ENCODE results near the gene RUSC1.
A peak's percentile ranks its signal among the peaks of the same experiment; 100 is the strongest.
"Not testable (repeated sequence)": the region's sequence is repeated elsewhere in the genome, so short reads cannot be mapped to it uniquely, and the experiment has no call there.

Gene RUSC1

DNA sequence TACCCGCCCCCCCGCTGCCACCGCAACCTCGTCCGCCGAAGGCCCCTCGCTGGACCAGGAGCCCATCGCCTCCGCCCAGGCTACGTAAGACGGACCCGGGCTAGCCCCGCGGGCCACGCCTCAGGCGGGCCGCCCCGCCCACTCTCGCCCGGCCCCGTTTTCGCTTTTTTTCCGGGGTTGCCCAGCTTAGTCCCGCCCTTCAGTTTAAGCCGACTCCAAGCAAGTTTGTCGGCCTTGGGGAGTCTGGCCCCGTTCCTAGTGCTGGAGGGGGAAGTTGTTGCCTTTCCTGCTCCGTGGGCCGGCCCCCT is 3.0 kb downstream of the RUSC1 start:
- DNase-seq, result peak; percentile 65 to 87 (median 75)

DNA sequence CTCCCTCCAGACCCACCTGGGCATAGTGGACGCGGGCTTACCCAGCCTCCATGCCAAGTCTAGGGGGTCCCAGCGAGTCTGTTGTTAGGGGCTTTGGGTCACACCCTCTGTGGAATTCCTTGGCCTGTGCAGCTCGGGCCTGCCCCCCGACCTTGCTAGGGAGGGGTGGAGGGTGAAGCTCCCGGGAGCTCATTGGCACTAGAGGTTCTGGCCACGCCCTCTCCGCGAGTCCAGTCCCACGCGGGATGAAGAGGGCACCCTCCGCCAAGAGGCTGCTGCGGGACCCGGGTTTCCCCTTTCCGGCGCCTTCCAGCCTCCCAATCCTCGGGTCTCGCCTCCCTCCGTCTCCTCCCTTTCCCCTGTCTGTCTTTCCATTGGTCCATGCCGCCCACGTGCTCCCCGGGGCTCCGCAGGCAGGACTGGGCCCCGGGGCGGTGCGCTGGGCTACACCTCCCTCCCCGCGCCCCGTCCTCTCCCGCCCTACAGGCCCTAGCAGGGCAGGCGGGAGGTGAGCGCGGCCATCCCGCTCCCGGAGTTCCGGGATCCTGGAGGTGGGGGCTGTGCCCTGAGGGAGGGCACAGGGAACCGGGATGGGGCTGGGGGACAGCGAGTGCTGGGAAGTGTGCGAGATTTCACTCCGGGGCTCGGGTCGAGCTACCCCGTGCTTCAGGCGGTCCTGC is 3.5 kb downstream of the RUSC1 start:
- peak; percentile 86 to 90 (median 87) for DNase-seq

DNA sequence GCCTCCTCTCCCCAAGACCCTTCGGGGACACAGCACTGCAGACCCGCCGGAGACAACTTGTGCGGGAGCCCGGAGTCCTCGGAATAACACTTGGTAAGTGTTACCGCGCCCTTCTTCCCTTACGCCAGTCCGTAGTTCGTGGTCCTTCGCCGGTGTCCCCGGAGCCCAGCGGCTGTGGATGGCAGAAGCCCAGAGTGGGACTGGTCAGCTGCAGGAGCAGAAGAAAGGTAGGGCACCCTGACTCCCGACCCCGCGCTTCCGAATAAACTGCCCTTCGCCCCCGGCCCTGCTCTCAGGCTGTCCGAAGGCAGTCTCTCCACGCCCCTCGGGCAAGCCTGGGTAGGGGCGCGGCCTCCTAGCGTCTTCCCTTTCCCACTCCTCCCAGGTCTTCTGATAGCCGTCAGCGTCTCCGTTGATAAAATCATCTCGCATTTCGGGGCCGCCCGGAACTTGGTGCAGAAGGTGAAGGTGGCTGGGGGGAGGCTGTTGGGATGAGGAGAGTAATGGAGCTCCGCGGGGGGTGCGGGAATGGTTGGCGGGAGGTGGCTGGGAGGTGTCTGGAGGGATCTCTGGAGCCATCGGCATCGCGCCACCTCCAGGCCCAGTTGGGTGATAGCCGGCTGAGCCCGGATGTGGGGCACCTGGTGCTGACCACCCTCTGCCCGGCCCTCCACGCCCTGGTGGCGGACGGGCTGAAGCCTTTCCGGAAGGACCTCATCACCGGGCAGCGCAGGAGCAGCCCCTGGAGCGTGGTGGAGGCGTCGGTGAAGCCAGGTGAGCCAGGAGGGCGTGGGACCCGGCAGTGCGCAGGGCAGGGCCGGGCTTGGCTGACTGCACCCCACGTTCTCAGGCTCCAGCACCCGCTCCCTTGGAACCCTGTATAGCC is 4.3 kb downstream of the RUSC1 start:
- no peak for DNase-seq

DNA sequence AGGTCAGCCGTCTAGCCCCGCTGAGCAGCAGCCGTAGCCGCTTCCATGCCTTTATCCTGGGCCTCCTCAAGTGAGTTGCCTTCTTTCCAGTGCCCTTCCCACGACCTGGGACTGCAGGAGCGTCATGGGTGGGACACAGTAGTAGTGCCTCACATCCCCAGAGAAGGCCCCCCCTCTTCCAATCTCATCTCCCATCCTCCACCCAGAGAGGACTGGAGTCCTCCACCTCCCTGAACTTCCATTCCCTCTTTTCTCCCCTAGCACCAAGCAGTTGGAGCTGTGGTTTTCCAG is 4.9 kb downstream of the RUSC1 start:
- no peak for DNase-seq

DNA sequence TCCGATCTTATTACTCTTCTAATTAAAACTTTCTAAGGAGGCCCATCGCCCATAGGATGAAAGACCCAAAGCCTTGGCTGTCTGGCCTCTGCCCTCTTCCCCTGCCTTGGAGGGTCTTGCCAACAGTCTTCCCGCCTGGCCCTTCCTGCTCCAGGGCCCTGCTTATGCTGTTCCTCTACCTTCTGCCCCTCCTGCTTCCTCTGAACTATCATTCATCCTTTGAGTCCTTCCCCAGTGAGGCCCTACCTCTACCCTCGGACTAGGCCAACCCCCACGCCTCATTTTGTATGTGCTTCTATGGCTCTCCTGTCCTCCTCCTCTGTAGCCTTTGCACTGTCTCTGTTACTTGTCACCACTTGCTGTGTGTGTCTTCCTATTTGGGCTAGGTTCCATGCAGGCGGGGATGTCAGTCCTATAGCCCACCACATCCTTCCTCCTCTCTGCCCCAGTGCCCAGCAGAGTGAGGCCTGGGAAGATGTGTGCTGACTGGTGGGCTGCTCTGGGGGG is 5.4 kb downstream of the RUSC1 start:
- DNase-seq, result no peak

DNA sequence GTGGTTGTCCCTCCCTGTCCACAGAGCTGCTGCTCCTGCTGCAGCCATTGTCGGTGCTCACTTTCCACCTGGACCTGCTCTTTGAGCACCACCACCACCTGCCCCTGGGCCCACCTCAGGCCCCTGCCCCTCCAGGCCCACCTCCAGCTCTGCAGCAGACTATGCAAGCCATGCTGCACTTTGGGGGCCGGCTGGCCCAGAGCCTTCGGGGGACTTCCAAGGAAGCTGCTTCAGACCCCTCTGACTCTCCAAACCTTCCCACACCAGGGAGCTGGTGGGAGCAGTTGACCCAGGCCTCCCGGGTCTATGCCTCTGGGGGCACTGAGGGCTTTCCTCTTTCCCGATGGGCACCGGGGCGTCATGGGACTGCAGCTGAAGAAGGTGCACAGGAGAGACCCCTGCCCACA is 5.9 kb downstream of the RUSC1 start:
- DNase-seq, result no peak

DNA sequence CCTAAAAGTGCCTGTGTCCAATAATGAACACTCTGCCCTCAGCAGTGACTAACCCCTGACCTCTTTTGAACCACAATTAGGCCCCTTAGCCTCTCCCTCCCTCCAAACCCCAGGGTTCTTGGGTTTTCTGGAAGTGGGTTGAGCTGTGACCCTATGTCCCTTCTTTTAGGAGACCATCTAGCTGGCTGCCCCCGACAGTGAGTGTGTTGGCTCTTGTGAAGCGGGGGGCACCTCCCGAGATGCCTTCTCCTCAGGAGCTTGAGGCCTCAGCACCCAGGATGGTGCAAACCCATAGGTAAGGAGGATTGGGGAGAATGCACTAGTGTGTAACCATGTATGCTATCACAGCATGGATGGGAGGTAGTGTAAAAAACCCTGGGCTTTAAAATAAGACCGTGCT is 7.3 kb downstream of the RUSC1 start:
- no peak for DNase-seq

DNA sequence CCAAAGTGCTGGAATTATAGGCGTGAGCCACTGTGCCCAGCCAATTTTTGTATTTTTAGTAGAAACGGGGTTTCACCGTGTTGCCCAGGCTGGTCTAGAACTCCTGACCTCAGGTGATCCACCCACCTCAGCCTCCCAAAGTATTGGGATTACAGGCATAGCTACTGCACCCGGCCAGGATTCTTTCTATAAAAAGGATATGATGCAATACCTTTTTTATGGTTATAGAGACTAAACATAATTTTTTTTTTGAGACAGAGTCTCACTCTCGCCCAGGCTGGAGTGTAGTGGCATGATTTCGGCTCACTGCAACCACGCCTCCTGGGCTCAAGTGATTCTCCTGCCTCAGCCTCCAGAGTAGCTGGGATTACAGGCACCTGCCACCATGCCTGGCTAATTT is 8.2 kb downstream of the RUSC1 start:
- not testable (repeated sequence) for DNase-seq

DNA sequence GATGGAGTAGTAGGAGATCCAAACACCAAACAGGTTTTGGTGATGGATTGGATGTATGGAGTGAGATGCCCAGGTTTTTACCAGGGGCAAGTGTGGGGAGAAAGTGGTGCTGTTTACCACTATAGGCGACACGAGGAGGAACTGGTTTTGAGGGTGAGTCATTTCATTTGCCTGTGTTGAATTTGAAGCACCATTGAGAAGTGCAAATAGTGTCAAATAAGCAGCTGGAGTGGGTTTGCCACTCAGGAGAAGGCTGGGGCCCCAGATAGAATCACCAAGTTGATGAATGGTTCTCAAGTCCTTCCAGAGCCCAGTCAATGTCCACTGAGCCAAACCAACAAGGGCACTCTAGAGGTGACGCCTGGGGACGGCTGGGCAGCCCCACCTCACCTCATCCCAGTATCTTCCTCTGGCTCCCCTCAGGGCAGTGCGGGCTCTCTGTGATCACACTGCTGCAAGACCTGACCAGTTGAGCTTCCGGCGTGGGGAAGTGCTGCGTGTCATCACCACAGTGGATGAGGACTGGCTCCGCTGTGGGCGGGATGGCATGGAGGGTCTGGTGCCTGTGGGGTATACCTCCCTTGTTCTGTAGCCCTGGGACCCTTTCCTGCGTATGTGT is 9.4 kb downstream of the RUSC1 start:
- no peak for DNase-seq

DNA sequence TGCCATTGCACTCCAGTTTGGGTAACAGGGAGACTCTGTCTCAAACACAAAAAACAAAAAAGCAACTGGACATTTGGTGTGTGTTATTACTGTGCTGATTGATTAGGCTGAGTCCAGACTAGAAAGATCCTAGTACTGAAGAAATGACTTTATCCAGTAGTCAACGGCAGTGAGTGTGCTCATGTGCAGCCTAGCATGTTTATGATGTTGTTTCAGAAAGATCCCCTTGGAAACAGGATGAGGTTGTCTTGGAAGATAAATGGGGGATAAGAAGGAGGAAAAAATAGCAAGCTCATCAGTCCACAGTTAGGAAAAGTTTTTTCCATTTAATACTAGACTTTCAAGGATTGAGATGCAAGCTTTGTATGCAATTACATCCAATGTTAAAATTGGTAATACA is 14.3 kb downstream of the RUSC1 start:
- DNase-seq, result no peak

DNA sequence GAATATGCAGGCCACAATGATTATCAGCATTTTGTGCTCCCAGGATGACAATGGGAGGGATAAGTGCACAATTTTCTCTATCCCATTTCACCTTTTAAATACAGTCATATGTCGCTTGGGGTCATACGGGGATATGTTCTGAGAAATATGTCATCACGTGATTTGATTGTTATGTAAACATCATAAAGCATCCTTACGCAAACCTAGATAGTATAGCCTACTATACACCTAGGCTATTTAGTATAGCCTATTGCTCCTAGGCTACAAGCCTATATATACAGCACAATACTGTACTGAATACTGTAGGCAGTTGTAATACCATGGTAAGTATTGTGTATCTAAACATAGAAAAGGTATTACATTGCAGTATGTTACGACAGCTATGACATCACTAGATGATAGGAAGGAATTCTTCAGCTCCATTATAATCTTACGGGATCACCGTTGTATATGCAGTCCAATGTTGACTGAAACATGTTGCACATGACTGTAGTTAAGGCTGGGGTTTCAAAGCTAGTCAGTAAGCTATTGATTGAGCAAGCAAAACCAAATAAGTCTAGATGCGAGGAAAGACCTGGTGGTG is 18.9 kb downstream of the RUSC1 start:
- no peak for DNase-seq

DNA sequence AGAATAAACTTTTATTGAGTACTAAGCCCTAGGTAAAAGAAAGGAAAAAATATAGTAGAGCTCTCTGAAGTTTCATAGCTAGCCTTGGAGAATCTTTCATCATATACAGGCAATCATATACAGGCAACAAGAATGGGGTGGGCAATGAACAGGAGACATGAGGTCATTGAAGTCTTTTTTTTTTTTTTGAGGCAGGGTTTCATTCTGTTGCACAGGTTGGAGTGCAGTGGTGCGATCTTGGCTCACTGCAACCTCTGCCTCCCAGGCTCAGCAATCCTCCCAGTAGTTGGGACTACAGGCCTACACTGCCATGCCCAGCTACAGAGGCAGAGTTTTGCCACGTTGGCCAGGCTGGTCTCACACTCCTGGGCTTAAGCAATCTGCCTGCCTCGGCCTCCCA is 22.1 kb downstream of the RUSC1 start:
- DNase-seq, result no peak

DNA sequence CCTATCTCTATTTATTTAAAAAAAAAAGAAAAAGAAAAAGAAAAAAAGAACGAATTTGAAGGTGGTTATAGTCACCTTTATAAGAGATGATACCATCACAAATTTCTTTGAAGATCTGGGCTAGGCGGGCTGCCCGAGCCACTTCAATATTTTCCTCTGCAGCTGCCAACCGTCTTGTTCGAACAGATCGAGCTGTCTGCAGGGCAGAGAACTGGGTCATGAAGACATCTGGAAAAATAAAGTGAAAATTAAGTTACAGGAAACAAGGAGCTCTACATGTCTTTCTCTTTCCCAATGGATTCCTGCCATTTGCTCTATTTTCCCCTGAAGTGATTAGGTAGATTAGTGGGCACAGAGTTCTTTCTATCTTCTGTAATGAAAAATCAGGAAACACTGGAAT is 31.9 kb downstream of the RUSC1 start:
- no peak for DNase-seq

DNA sequence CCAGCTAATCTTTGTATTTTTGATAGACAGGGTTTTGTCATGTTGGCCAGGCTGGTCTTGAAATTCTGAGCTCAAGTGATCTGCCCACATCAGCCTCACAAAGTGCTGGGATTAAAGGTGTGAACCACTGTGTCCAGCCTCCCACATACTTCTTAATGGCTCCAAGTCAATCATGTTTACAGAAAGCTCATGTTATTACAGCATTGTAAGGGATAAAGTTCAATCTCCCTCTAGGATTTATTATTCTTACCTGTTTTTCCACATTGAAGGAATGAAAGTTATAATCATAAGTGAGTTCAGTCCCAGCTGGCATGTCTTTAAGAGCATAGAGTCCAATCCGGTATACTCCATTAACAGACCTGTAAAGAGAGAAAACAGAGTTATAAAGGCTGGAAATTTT is 39.4 kb downstream of the RUSC1 start:
- no peak for DNase-seq

DNA sequence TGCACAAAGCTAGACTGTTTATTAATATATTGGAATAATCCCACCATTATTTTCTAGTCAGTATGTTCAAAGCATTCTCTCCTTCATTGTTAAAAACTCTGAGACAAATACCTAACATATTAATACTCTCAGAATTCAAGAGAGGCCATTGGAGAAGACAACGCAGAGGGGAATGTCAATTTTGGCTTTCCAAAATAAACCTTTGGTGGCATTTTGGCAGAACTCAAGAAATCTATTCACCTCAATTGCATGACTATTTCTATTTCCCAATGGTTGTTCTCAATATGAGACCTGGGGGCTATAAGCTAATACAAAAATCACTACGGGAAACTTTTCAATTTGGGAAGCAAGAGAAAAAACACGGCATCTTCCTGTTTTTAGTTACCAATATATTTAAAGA is 58.5 kb downstream of the RUSC1 start:
- DNase-seq, result no peak

DNA sequence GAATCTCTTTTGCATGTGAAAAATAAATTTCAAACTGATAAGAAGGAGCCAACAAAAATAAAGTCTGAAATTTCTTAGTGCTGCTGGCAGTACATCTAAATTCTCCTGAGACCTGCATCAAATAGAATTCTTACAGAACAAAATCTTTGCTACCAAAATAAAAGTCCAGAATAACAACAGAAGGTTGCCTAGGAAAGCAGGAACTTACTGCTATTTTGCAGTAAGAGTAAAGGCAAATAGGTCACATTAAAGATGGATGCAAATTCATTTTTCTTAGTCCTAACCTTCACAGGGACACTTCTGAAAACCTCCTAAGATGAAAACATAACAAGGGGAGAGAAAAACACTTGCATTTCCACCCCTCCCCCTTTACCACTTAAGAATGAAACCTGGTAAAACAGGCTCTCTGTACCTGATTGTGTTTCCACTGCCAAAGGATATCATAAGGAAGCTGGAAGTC is 59.0 kb downstream of the RUSC1 start:
- DNase-seq, result no peak
